Measurements from ENCODE around the gene ROR2.

The ROR2 gene

DNA sequence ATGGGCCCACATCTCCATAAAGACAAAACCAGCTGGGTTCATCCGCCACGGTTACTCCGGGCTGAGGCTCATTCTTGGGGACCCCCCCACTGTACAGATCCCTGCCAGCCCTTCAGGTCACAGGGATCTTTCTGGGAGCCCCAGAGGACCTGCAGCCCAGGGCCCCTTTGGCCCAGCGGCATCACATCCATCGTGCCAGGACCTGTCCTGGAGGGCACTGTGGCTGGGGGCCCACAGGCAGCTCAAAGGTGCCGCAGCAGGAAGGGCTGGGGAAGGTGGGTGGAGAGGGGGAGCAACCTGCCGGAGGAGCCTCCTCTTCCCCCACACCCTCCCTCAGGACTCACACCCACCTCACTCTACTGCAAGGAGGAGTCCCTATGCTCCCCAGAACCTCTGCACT is 252.8 kb downstream of the ROR2 start:
- in situ Hi-C loops (cut with MboI; ENCODE audit: low sequenced_read_pairs) = loop anchor here (25.0 kb wide), 1 partner anchor 660 kb away; no protein-coding TSS in a partner anchor

DNA sequence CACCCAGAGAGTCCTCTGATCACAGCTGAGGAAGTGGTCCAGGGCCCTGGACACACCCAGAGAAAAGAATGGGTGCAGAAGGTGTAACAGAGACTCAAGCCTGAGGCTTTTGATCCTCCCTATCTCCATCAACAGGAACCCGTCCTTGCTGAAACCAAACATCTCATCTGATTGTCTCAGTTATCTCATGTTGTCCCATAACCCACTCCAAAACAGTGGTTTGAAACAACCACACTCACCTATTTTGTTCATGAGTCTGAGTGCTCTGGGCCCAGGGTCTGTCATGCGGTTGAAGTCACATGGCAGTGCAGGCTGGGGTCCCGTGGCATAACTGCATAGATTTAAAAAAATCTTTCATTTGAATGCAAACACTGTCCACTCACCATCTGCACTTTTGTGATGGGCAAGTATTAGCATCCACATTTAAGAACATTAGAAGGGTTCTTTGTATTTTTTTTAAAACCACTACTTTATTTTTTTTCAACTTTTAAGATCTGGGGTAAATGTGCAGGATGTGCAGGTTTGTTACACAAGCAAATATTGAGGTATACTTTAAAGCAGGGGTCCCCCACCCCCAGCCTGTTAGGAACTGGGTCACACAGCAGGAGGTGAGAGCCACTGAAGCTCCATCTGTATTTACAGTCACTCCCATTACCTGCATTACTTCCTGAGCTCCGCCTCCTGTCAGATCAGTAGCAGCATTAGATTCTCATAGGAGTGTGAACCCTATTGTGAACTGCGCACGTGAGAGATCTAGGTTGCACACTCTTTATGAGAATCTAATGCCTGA is 255.8 kb downstream of the ROR2 start:
- in situ Hi-C loops (cut with MboI; ENCODE audit: low sequenced_read_pairs) = loop anchor here (25.0 kb wide), 1 partner anchor 657 kb away; no protein-coding TSS in a partner anchor

GRCh38 chr9:91693226-91693625 is 256.8 kb downstream of the ROR2 start:
- in situ Hi-C loops (cut with MboI; ENCODE audit: low sequenced_read_pairs) = loop anchor here (25.0 kb wide), 1 partner anchor 656 kb away; no protein-coding TSS in a partner anchor

- in situ Hi-C loops (cut with MboI; ENCODE audit: low sequenced_read_pairs) = loop anchor here (25.0 kb wide), 1 partner anchor 653 kb away; no protein-coding TSS in a partner anchor
Measured at GRCh38 chr9:91690540-91691249, 259.3 kb downstream of the ROR2 start.

DNA sequence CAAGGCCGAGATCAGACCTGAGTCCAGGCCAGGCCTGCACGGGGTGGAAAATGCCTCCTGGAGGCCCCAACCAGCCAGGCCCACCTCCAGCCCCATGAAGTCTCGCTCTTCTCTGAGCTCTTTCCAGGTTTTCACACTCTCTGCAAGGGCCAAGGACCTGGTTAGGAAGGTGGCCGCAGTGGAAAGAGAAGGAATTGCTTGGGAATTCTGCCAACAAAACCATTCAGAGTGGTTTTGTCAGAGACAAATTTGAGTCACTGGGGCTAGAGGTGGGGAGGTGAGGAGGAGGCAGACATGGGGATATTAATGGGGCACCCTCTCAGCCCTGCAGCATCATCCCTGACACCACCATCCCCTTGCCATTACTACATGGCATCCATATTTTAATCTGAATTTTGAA is 261.0 kb downstream of the ROR2 start:
- in situ Hi-C loops (cut with MboI; ENCODE audit: low sequenced_read_pairs) = loop anchor here (25.0 kb wide), 1 partner anchor 652 kb away; no protein-coding TSS in a partner anchor

DNA sequence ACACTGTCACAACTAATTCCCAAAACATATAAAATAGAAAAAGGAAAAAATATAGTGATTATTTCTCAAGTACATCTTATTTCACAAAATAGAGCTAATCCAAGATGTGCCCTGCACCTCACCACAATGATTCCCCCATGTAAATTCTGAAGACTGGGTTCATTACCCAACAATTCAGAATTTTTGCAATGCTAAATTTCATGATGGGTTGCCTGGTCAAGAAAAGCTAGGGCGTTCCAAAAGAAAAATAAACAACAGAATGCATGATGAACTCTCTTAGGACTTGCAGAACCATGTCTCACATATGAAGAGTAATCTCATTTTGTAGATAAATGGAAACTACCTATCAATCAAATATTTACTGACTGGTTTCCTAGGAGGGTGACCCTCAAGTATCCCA is 266.8 kb downstream of the ROR2 start:
- in situ Hi-C loops (cut with MboI; ENCODE audit: low sequenced_read_pairs) = loop anchor here (25.0 kb wide), 1 partner anchor 646 kb away; no protein-coding TSS in a partner anchor

DNA sequence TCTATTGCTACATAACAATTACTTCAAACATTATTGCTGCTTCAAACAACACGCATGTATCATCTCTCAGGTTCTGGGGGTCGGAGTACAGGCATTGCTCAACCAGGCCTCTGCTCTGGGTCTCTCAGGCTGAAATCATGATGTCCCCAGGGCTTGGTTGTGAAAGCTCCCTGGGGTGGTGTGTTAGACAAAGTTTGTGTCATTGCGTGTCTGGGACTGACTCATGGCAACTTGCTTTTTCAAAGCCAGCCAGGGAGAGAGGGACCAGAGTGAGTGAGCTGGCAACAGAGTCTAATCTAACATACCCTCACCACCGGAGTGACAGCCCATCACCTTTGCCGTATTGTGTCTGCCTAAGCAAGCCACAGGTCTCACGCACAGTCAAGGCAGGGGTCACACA is 267.2 kb downstream of the ROR2 start:
- in situ Hi-C loops (cut with MboI; ENCODE audit: low sequenced_read_pairs) = loop anchor here (25.0 kb wide), 1 partner anchor 646 kb away; no protein-coding TSS in a partner anchor

DNA sequence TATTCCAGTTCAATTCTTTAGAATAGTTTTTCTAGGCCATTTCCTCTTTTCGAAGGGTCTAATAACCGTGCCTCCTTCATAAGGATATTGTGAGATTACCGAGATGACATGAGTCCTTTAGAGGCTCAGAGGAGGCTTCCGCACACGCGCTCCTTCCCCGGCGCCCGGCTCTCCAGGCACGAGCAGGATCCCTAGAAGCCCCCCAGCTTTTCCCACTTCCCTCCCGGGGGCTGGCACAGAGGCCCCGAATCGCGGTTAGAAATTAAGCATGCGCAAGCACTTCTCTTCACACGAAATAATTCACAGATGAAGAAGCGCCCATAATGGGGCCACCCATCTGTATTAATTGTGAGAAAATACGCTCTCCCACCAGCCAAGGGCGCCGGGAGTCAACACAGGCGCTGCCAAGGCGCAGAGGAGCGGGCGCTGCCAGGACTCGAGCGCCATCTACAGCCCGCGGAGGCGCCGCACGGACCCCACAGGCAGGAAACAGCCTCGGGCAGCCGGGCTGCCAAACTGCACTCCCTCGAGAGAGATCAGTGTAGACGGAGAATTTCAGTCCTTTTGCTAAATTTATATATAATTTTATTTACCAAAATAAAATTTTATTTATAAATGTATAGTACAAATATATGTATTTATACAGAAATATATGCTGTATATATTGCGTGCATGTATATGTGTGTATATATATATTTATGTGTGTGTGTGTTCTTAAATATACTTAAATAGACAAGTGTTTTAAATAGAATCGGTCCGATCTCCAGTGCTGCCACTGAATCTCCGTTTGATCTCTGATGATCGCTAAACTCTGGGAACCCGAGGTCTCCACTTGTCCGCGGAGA is 268.3 kb downstream of the ROR2 start:
- in situ Hi-C loops (cut with MboI; ENCODE audit: low sequenced_read_pairs) = loop anchor here (25.0 kb wide), 1 partner anchor 644 kb away; no protein-coding TSS in a partner anchor

- in situ Hi-C loops (cut with MboI; ENCODE audit: low sequenced_read_pairs) = loop anchor here (25.0 kb wide), 1 partner anchor 644 kb away; no protein-coding TSS in a partner anchor
Measured at GRCh38 chr9:91680998-91681397, 269.0 kb downstream of the ROR2 start.

- in situ Hi-C loops (cut with MboI; ENCODE audit: low sequenced_read_pairs) = loop anchor here (25.0 kb wide), 1 partner anchor 643 kb away; no protein-coding TSS in a partner anchor
Measured at GRCh38 chr9:91680106-91680505, 269.9 kb downstream of the ROR2 start.

DNA sequence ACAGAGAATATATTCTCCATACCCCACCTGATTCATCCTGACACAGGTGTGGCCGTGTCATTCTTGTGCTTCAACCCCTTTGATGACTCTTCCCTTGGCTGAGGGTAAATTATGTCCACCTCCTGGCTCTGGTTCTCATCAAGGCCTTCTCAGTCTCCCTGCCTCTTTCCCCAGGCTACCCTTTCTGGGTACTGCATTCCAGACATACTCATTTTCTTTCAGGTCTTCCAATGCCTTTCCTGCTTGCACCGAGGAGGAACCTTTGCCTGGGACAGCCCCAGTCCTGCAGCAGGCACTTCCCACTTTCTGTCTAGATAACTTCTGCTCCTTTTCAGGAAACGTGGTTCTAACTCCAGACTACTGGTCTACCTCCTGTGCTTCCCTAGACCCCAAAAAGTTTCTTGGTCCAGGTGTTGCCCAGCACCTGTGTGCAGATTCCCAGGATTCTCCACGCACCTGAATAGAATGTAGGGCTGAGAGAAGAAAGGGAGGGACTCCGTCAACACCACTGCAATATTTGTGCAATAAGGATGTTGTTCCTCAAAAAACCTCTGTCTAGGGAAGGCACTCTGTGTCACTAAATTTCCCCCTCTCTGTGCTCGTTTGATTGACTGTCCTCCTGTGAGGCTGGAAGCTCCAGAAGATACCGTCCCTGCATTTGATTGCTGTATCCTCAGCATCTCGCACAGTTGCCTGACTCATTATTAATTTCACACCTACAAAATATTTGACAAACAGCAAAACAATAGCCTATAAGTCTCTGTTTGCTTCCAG is 271.0 kb downstream of the ROR2 start:
- in situ Hi-C loops (cut with MboI; ENCODE audit: low sequenced_read_pairs) = loop anchor here (25.0 kb wide), 1 partner anchor 642 kb away; no protein-coding TSS in a partner anchor

DNA sequence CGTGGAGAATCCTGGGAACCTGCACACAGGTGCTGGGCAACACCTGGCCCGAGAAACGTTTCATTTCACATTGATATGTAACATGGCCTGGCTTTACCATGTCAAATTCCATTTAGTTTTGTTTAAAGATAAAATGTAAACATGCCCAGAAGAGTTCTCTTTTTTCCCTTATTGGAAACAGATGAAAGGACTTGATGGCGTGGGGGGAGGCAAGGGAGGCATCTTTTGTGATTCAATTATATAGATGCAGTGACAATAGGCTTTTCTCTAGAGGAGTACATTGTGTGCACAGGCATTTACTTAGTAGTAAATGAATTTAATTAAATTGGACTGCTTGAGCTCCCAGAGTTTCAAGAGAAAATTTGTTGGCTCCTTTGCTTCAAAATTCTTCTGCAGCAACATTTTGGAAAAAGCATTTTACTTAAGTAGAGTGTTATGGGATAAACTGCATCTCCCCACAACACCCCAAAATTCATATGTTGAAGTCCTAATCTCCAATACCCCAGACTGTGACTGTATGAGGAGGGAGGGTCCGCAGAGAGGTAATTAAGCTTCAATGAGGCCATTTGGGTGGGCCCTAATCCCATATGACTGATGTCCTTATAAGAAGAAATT is 272.1 kb downstream of the ROR2 start:
- in situ Hi-C loops (cut with MboI; ENCODE audit: low sequenced_read_pairs) = loop anchor here (25.0 kb wide), 1 partner anchor 641 kb away; no protein-coding TSS in a partner anchor

DNA sequence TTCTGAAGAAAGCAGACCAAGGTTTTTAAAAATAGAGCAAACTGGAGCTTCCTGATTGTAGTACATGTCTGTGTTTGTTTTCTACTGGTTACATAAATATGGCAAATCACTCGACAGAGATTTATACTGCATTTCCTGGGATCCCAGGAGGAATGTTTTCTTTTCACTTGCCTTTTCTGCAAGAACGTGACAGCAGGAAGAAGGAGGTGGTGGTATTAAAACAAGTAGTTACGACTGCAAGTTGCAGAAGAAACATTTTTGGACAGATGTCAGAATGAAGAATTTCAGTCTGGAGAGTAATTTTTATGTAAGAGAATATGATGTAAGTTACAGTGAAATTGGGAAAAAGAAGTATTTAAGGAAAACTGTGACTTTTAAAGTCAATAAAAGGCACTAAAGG is 272.7 kb downstream of the ROR2 start:
- in situ Hi-C loops (cut with MboI; ENCODE audit: low sequenced_read_pairs) = loop anchor here (25.0 kb wide), 1 partner anchor 640 kb away; no protein-coding TSS in a partner anchor

- in situ Hi-C loops (cut with MboI; ENCODE audit: low sequenced_read_pairs) = loop anchor here (25.0 kb wide), 1 partner anchor 639 kb away; no protein-coding TSS in a partner anchor
Measured at GRCh38 chr9:91676046-91676445, 274.0 kb downstream of the ROR2 start.

- in situ Hi-C loops (cut with MboI; ENCODE audit: low sequenced_read_pairs) = no loop called here
Measured at GRCh38 chr9:91664663-91665062, 285.4 kb downstream of the ROR2 start.

- in situ Hi-C loops (cut with MboI; ENCODE audit: low sequenced_read_pairs) = no loop called here
Measured at GRCh38 chr9:91663858-91664257, 286.2 kb downstream of the ROR2 start.

GRCh38 chr9:91661451-91661850 is 288.6 kb downstream of the ROR2 start:
- in situ Hi-C loops (cut with MboI; ENCODE audit: low sequenced_read_pairs) = no loop called here

DNA sequence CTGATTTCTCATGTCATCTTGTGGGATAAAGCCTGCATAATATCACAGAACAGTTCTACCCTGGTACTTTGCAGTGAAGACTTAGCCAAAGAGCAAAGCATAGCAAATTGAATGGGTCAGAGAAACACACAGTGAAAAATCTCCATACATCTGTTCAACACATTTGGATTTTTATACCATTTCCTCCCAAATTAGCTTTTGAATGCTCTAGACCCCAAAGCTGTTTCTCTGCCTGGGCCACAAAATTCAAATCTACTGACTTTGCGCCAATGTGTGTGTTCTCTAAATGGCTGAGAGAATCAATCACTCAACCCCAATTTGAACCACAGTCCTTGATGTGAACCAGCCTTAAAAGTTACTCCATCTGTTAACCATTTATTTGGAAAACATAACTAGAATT is 289.5 kb downstream of the ROR2 start:
- in situ Hi-C loops (cut with MboI; ENCODE audit: low sequenced_read_pairs) = no loop called here
